Sigmoid colon (tissue), 7 donors: ENCODE measurements around the gene TACC2. TPM values are rescaled to one million over a fixed set of nuclear protein-coding genes. Genes with fewer than 3 reads are reported as not detected.

Source experiments
- DNase-seq: peaks from one replicate; pipeline ENCODE4 v3.0.0-alpha.2; 2019
- H3K27ac ChIP-seq, 4 donors: fragments of 200-600 bp; sonication (generic); one replicate each; pipeline ENCODE4 v1.5.1; 2016 to 2019; ENCODE audit warnings: mild to moderate bottlenecking in 1 of 4
- H3K27me3 ChIP-seq, 3 donors: fragments of 200-600 bp; sonication (generic); one replicate each; pipeline ENCODE4 v1.5.1; 2019; ENCODE audit warnings: mild to moderate bottlenecking in 1 of 3
- H3K36me3 ChIP-seq, 4 donors: fragments of 200-600 bp; sonication (generic); one replicate each; pipeline ENCODE4 v1.5.1; 2016 to 2019
- H3K4me1 ChIP-seq, 4 donors: fragments of 200-600 bp; sonication (generic); one replicate each; pipeline ENCODE4 v1.5.1; 2017 to 2019
- H3K4me3 ChIP-seq, 4 donors: fragments of 200-600 bp; sonication (generic); one replicate each; pipeline ENCODE4 v1.5.1; 2017 to 2019; ENCODE audit warnings: mild to moderate bottlenecking in 2 of 4, moderate library complexity in 1 of 4
- H3K9me3 ChIP-seq, 4 donors: fragments of 200-600 bp in 3 of 4; sonication (generic) in 3 of 4; one replicate each; pipeline versions ENCODE4 v1.5.1 to v1.6.1; 2013 to 2019
- CTCF ChIP-seq, 4 experiments: fragments of 450-650 bp in 3 of 4; fragments of 200-600 bp in 1 of 4; IDR thresholded peaks; one replicate each; pipeline ENCODE4 v1.5.1; 2016 to 2019; ENCODE audit warnings: antibody characterized with exemption in 4 of 4, mild to moderate bottlenecking in 3 of 4, moderate library complexity in 2 of 4
- EP300 ChIP-seq, 4 donors: sonication (generic); formaldehyde crosslinking; IDR thresholded peaks; one replicate each; pipeline ENCODE4 v1.6.1; 2017; ENCODE audit warnings: antibody characterized with exemption in 4 of 4
- POLR2A ChIP-seq, 2 donors: fragments of 450-650 bp; IDR thresholded peaks; one replicate each; pipeline ENCODE4 v1.6.1; 2016; ENCODE audit warnings: antibody characterized with exemption in 2 of 2, mild to moderate bottlenecking in 2 of 2, moderate library complexity in 2 of 2
- POLR2AphosphoS5 ChIP-seq, 4 donors: sonication (generic); formaldehyde crosslinking; IDR thresholded peaks; one replicate each; pipeline ENCODE4 v1.6.1; 2017; ENCODE audit warnings: antibody characterized with exemption in 4 of 4
- WGBS, 2 donors: extraction: QIAGEN DNeasy Blood & Tissue Kit; methylation state at CpG; one replicate each; pipeline ENCODE4 v1.1.7; 2013; 5-methylcytosine and 5-hydroxymethylcytosine counted together
- intact Hi-C: fragments of 100-400 bp; cut with DNase I; formaldehyde crosslinking; loops from one replicate; pipeline ENCODE4 v1.15.1; 2023
- polyA plus RNA-seq, 3 donors: library from polyadenylated mRNA; stranded (reverse); fragments of 200-250 nt; gene quantifications; one replicate each; pipeline ENCODE4 v1.2.3, GENCODE V29; 2013
- total RNA-seq, 4 donors: library from RNA; depleted of rRNA; stranded (reverse); fragments of >200 nt; gene quantifications; one replicate each; pipeline ENCODE4 v1.1.0, GENCODE V29; 2016
- donor health status: healthy with polysubstance abuse.
- donor health status: Bipolar disorder and iron deficiency.
- donor health status: healthy.

Gene TACC2
- total and polyA plus RNA-seq, 7 donors, result 43.7 to 173 (median 71.0) TPM

DNA sequence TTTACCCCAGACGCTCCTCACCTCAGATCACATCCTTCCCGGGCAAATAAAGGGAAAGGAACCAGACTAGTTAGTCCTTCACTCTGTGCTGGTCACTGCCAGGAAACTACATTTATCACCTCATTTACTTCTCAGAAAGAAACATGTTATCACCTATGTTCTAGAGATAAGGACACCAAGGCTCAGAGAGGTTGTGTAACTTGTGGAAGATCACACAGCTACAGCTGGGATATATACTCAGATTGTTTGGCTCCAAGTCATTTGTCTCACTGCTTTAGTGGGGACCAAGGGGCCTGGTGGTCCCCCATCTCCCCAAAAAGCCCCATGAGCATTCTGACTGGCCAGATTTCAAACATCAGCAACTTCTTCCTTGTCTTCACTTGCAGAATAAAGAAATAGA lies 264.6 kb downstream of the TACC2 start:
- peaks cover 0 to 27% (median 11%) of the 10 kb centered on the region in 4 donors for H3K4me1 ChIP-seq
- no peak for DNase-seq
- no peak overlapping the region for H3K4me3 ChIP-seq
- peaks cover 13 to 67% (median 15%) of the 10 kb centered on the region in 4 donors for H3K36me3 ChIP-seq
- intact Hi-C loops, result no loop called here
- WGBS, 2 donors, result 91 to 93% methylated on average over 2 of the region's 2 CpGs
- no peaks in the 10 kb centered on the region for H3K9me3 ChIP-seq
- TF ChIP-seq CTCF (IDR thresholded peaks at IDR 0.05) (no peak), EP300 (IDR thresholded peaks at IDR 0.05) (no peak), POLR2A (IDR thresholded peaks at IDR 0.05) (no peak), POLR2AphosphoS5 (IDR thresholded peaks at IDR 0.05) (no peak)
- H3K27ac ChIP-seq, result peak overlapping the region in 2 of 4 donors; percentile 54 to 67
- H3K27me3 ChIP-seq, result no peaks in the 10 kb centered on the region

- Histone ChIP-seq H3K27me3 (no peaks in the 10 kb centered on the region), H3K4me1 (peaks cover 0 to 32% (median 11%) of the 10 kb centered on the region in 4 donors), H3K27ac (no peak overlapping the region), H3K9me3 (no peaks in the 10 kb centered on the region), H3K36me3 (peaks cover 4 to 56% (median 5%) of the 10 kb centered on the region in 4 donors), H3K4me3 (no peak overlapping the region)
- no peak for DNase-seq
- 83 to 92% methylated on average over 5 of the region's 5 CpGs for WGBS, 2 donors
- intact Hi-C loops, result no loop called here
- no peak for TF ChIP-seq POLR2AphosphoS5 (IDR thresholded peaks at IDR 0.05)
- no peak for TF ChIP-seq CTCF (IDR thresholded peaks at IDR 0.05)
- TF ChIP-seq EP300 (IDR thresholded peaks at IDR 0.05), result no peak
These were observed 265.9 kb downstream of the TACC2 start for GRCh38 chr10:122254831-122255230.

DNA sequence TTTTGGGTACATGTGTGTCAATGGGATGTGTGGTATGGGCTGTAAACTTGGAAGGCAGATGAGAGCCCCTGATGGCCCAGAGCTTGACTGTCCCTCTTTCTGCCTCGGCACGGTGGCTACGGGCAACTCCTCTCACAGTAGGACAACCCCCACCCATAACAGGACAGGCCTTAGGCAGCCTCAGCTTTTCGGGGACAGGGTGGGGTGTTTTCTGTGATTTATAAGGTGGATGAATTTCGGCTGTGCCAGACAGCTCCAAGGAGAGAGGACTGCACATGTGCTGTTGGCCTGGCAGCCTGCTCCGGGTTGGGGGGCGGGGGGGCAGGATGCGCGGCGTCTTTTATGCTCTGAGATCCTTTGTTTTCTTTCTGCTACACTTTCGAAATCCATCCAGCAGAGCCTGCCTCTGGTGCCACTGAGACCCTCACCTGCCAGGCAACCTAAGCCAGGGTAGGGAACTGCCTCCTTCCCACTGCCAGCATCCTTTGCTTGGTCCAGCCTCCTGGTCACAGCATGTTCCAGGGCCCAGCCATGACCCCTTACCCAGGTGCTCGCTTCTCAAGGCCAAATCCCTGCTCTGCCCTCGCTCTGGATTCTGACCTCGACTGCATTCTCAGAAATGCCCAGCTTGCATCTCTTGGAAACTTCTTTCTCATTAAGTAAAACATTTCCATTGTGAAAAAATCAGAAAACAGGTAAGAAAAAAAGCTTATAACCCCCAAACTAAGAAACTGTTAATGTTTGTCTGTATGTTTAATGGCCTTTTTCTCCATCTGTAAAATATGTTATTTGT lies 266.7 kb downstream of the TACC2 start:
- Histone ChIP-seq H3K27ac (no peak overlapping the region), H3K4me1 (peaks cover 0 to 32% (median 11%) of the 10 kb centered on the region in 4 donors), H3K27me3 (no peaks in the 10 kb centered on the region), H3K4me3 (no peak overlapping the region), H3K36me3 (peaks cover 0 to 57% (median 3%) of the 10 kb centered on the region in 4 donors), H3K9me3 (no peaks in the 10 kb centered on the region)
- no peak for TF ChIP-seq EP300 (IDR thresholded peaks at IDR 0.05)
- no peak for TF ChIP-seq POLR2A (IDR thresholded peaks at IDR 0.05)
- no peak for TF ChIP-seq CTCF (IDR thresholded peaks at IDR 0.05)
- TF ChIP-seq POLR2AphosphoS5 (IDR thresholded peaks at IDR 0.05), result no peak
- intact Hi-C loops, result no loop called here
- WGBS, 2 donors, result 89 to 93% methylated on average over 14 of the region's 14 CpGs
- no peak for DNase-seq

DNA sequence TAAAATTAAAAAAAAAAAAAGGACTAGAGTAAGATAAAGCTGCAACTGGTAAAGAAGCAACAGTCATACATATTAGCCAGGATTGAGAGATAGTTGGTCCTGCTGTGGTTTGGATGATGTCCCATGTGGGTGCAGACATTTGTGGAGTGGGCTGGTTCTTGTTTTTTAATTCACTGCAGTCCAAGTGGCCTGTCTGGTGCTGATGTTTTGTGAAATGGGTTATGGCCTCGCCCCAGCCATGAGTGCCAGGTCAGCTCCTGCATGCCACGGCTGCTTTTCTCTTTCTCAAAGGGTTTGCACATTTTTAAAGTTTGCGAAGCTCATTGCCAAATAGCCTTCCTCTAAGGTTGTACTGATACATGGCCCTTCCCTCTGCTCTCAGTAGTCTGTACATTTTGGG lies 268.1 kb downstream of the TACC2 start:
- DNase-seq, result peak; percentile 4
- Histone ChIP-seq H3K27ac (no peak overlapping the region), H3K4me1 (peaks cover 0 to 32% (median 11%) of the 10 kb centered on the region in 4 donors), H3K9me3 (peaks cover 0 to 3% (median 1%) of the 10 kb centered on the region in 4 donors), H3K4me3 (no peak overlapping the region), H3K27me3 (no peaks in the 10 kb centered on the region), H3K36me3 (peaks cover 0 to 48% (median 3%) of the 10 kb centered on the region in 4 donors)
- intact Hi-C loops, result no loop called here
- WGBS, 2 donors, result 93% methylated on average over 3 of the region's 3 CpGs
- TF ChIP-seq POLR2A (IDR thresholded peaks at IDR 0.05) (no peak), CTCF (IDR thresholded peaks at IDR 0.05) (no peak), POLR2AphosphoS5 (IDR thresholded peaks at IDR 0.05) (no peak), EP300 (IDR thresholded peaks at IDR 0.05) (no peak)
